Measurements from ENCODE around the gene RPL27.
A peak's percentile ranks its signal among the peaks of the same experiment; 100 is the strongest.

The RPL27 gene

DNA sequence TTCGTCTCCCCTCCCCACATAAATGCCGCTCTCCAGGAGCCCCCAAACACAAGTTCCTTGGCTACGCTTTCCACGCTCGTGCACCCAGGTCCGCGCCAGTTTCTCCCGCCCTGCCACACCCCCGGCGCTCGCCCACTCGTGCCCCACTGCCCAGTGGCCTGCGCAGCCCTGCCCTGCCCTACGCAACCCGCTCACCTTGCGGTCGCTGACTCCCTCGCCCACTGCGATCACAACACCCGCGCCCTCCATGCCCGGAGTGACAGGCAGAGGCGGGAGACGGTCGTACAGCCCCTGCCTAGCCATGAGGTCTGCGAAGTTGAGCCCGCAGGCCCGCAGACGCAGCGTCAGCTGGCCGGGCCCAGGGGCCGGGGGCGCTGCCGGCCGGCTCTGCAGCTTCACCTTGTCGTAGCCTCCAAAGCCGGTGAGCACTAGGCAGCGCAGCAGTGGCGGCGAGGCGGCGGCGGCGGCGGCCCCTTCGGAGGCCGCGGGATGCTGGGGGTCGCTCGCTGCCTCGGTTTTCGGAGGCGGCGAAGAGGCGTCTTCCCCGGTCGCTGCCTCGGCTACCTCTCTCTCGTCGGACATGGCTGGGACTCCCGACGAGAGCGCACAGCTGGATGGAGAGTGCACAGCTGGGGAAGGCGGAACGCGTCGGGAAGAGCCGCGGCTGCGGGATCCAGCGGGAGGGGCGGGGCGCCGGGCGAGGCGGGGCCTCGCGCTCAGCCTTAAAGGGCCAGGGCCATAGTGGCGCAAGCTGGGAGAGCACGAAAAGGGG lies 23.7 kb downstream of the RPL27 start, which contains the start of gene VAT1:
VAT1 (minus strand) TSS at position 645 of the 772 bp plus-strand sequence; CDS start at position 582, 63 bp downstream.
- peak; percentile 91 for DNase-seq

DNA sequence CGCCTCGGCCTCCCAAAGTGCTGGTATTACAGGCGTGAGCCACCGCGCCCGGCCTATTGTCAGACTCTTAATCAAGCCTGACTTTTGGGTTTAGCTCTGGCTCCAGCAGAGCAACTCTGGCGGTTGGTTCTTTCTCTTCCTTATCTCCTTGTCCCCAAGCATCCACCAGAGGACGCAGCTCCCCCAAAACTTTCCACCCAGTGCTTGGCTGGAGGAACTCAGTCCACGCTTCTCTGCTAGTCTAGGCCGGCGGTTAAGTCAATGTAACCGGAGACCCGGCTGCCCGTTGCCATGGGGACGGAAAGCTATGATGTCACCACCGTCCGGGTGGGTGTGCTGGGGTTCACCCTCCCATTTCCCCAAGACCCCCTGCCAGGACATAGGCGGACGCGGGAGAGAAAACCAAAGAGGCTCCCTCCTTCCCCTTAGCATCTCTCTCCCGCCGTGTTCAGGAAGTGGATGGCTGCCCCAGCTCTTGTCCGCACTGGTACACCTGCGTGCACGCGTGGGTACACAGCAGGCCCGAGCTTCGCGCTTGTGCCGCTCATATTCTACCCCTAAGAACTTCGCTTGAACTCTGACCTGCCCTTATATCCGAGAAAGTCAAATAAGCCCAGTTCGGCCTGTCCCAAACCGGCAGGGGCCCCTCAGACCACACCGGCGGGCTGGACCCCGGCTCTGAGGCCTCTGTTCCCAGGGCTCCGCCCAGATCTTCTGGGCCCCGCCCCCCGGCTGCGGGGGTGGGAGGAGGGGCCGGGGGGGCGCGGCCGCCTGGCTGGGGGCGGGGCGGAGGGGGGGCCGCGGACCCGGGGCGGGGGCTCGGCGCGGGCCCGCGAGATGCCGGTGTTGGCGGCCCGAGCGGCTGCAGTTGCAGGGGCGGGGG lies 26.4 kb downstream of the RPL27 start, which contains the start of gene RND2:
RND2 (plus strand) TSS at position 825 of the 883 bp plus-strand sequence. CDS start 117 bp downstream, outside the sequence.
- DNase-seq: peak; percentile 99

DNA sequence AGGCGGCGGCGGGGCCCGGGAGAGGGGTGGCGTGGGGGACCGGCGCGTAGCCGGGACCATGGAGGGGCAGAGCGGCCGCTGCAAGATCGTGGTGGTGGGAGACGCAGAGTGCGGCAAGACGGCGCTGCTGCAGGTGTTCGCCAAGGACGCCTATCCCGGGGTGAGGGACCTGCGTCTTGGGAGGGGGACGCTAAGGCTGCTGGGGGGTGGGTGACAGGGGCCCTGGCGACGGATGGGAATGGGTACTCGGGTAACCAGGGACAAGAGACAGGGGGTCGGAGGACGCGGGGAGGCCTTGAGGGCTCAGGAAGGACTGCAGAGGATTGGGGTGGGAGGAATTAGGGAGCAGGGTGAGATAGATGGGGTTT lies 27.1 kb downstream of the RPL27 start:
- DNase-seq: no peak

GRCh38 chr17:43025766-43026537 lies 27.7 kb downstream of the RPL27 start:
- DNase-seq: peak; percentile 45

GRCh38 chr17:43026595-43026994 lies 28.4 kb downstream of the RPL27 start:
- DNase-seq: no peak

GRCh38 chr17:43027091-43028032 lies 29.1 kb downstream of the RPL27 start:
- DNase-seq: no peak

- DNase-seq: no peak
Measured at GRCh38 chr17:43028221-43028861, 30.1 kb downstream of the RPL27 start.

- no peak for DNase-seq
Measured at GRCh38 chr17:43030137-43030767, 32.0 kb downstream of the RPL27 start.

DNA sequence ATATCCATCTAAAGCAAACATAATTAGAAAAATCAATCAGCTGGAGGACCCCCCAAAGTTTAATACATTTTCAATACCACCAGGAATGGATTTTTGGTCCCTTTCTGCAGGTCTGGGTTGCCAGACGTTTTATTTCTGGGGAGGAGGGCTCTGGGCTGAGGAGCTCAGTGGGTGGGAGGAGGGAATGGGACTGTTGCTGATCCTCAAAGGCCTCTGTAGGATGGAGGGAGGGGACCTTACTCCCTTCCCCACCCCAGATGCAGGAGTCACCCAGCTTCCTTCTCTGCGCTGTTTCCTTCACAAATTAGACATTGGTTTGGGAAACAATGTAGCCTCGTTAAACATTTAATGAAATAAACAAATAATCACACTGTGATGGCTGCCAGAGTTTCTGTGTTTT lies 33.4 kb downstream of the RPL27 start:
- DNase-seq: no peak

DNA sequence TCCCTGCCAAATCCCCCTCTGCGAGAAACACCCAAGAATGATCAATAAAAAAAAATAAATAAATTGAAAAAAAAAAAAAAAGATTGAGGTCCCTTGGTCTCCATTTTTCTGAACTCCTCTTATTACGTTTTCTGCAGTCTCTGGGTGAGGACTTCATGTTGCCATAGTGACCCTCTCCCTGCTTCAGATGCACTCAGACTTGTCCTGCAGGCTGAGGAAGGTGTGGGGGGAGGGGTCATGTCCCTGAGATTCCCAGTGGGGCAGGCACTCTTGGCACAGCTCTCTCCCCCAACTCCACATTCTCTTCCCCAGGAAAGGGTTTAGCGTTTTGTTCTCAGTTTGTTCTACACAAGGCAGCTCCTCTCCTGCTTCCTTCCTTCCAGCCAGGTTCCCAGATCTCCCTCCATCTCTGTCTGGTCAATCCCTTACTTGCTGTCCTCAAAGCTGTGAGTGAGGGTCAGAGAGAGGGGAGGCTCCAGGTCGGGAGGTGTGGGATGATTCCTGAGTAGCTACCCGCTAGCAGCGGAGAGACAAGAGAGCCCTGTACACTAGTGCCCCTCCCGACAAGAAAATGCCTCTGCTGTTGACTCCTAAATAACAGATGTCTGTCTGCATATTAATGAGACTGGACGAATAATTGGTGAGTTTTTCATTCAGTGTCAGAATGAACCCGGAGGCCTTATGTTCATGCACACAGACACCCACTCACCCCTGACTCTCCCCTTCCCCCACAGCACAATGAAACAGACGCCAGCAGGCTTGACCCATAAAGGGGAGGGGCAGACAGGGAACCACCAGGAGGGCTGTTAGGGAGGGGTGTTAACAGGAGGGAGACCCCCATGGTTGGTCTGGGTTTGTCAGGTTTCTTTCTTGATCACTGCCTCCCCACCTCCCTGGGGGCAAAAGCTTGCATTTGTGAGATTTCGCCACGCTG lies 36.0 kb downstream of the RPL27 start:
- peak; percentile 88 for DNase-seq

- DNase-seq: peak; percentile 75
Measured at GRCh38 chr17:43034894-43035293, 36.7 kb downstream of the RPL27 start.

DNA sequence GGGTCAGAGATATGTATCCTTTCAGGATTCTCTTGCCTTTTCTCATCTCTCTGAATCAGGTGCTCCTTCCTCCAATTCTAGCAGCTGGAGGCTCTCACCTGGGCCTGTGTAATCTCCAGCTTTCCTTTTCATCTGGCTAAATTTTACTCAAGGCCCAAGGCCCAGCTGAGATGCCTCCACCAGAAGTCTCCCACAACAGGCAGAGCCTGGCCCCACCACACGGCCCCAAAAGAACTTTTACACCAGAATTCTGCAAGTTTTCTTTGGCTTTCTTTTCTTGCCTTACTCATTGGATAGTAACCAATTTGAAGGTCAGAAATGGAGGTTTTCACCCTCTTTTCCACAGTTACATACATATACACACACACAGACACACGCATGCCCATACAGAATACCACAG lies 41.4 kb downstream of the RPL27 start:
- DNase-seq: no peak

- no peak for DNase-seq
Measured at GRCh38 chr17:43040655-43041054, 42.4 kb downstream of the RPL27 start.

DNA sequence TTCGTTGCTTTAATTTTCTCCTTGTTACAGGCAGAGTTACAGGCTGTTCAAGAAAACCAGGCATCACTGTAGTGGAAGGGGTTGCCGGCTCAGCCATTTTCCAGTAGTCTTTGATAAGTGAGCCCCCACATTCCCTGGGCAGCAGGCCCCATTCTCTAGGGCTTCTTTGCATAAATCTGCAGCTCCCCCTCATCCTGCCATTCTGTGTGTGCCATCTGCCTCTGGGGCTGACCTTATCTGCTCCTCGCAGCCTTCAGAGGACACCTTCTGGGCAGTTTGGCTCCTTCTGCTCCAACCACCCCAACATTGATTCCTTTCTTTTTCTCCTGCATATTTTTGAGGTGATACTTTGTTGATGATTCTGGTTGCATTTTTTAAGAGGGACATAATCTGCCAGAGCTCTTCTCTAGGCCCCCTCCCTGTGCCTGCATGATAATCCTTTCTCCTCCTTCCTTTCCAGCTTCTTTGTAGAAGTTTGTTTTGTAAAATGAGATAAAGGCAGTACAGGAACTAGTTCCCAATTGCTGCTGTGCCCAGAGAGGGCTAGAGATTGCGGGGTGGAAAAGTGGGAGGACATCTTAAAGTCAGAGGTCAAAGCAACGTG lies 43.9 kb downstream of the RPL27 start:
- DNase-seq: no peak

DNA sequence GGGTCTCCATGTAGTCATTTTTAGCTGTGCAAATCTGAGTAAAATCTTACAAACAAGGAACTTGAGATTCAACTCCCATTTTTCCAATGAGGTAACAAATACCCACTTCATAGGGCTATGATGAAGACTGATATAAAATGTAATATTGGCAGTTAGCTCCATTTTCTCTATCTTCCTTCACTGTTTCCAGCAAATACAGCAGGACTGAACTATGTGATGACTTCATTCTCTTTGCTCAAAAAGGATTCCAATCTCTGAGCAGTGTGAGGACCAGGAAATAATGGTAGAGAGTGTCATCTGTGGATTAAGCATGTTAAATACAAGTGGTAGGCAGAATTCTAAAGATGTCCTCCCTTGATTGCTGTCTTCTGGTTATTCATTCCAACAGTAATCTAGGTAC lies 45.1 kb downstream of the RPL27 start:
- DNase-seq: no peak

DNA sequence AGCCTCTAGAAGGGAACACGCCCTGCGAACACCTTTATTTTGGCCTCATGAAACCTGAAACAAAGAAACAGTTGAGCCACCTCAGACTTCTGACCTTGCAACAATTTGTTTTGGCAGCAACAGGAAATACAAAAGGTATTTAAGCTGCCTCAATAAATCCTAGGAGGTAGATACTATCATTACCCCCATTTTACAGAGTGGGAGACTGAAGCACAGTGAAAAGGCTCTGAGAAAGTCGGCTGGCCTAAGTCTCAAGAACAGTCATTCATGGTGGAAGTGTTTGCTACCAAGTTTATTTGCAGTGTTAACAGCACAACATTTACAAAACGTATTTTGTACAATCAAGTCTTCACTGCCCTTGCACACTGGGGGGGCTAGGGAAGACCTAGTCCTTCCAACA lies 45.8 kb downstream of the RPL27 start:
- DNase-seq: no peak

GRCh38 chr17:43051969-43052368 lies 53.8 kb downstream of the RPL27 start:
- no peak for DNase-seq

All from NCI-H69 (cell line).